GM12864 (cell line): Measurements from ENCODE around the gene CBX2.

Experiments
- DNase-seq: peaks from one replicate; pipeline ENCODE4 v3.0.0-alpha.2; 2011; ENCODE audit warnings: low read depth
- H3K4me3 ChIP-seq: 2 replicates; pipeline ENCODE4 v1.5.1; 2011; ENCODE audit warnings: mild to moderate bottlenecking, low read depth, low read length, control low read depth
- CTCF ChIP-seq: IDR thresholded peaks from 2 replicates; pipeline ENCODE4 v1.5.1; 2011; ENCODE audit warnings: low read depth, mild to moderate bottlenecking, moderate library complexity, low read length, control low read depth, inconsistent platforms; ENCODE audit errors: missing control alignments

The CBX2 gene

DNA sequence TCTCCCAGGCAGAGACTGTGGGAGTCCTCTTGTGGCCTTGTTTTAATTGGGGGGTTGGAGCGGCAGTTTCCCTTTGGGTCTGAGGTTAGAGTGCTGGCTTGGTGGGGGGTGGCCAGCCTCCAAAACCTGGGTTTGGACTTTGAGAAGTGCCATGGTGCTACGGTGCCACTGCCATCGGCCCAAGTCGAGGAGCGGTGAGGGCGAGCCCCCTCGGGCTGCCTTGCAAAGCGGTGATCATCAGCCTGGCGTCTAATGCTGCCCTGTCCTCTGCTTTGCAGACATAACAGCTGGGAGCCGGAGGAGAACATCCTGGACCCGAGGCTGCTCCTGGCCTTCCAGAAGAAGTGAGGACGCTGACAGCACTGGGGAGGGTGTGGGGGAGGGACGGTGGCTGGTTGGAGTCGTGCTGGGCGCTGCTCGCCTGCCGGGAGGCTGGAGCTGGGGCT lies 1.2 kb downstream of the CBX2 start:
- no peak for TF ChIP-seq CTCF
- peak overlapping the region; percentile 54; the same call in 1 of the 2 replicates for H3K4me3 ChIP-seq

GRCh38 chr17:79779661-79780365 lies 1.9 kb downstream of the CBX2 start:
- H3K4me3 ChIP-seq, result no peak overlapping the region
- no peak for DNase-seq
- no peak for TF ChIP-seq CTCF

More for the DNA sequence above, 1.2 kb downstream of the CBX2 start:
- no peak for DNase-seq

DNA sequence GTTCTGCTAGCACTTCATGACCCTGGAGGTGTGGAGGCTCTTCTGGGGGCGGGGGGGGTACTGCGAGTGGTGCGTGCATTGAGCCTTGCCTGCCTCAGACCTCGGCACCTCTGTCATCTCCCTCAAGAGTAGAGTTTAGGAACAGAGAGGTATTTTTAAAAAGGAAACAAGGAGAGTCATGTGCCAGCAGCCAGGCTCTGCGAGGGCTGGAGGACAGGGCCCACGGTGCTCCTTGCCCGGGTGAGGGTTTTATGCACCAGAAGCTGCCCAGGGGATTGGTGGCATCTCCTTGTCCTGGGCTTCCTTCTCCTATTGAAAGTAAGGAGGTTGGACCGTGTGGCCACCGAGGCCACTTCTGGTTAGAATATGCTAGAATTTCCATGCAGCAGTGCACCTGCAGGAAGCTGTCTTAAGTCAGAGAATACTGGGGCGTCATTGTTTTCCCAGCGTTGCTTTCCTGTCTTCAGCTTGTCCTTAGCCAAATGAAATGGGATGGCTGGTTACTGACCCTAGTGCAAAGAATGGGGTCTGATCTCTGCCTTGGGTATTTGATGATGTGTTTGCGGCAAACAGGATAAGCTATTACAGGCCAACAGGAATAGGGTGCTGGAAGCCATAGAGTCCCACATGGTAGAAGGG lies 3.2 kb downstream of the CBX2 start:
- TF ChIP-seq CTCF, result no peak
- no peak for DNase-seq
- H3K4me3 ChIP-seq, result no peak overlapping the region

GRCh38 chr17:79781736-79782575 lies 4.0 kb downstream of the CBX2 start:
- no peak overlapping the region for H3K4me3 ChIP-seq
- no peak for TF ChIP-seq CTCF
- no peak for DNase-seq

- H3K4me3 ChIP-seq, result no peak overlapping the region
- no peak for TF ChIP-seq CTCF
- no peak for DNase-seq
Observed at GRCh38 chr17:79783891-79784290, 5.9 kb downstream of the CBX2 start.

GRCh38 chr17:79784353-79785016 lies 6.5 kb downstream of the CBX2 start:
- TF ChIP-seq CTCF, result no peak
- no peak for DNase-seq
- no peak overlapping the region for H3K4me3 ChIP-seq
